Liver (tissue), 9 donors: ENCODE data around the gene LBP. TPM values are rescaled to one million over a fixed set of nuclear protein-coding genes. Genes with fewer than 3 reads are reported as not detected.

Source experiments
- DNase-seq: peaks from one replicate; pipeline ENCODE4 v3.0.0-alpha.2; 2017; ENCODE audit warnings: low spot score
- H3K27ac ChIP-seq, 2 donors: one replicate each; pipeline ENCODE4 v1.7.0; 2013; ENCODE audit warnings: inconsistent platforms in 2 of 2, low read length in 2 of 2, control low read depth in 1 of 2, low read depth in 1 of 2, mild to moderate bottlenecking in 1 of 2
- H3K27me3 ChIP-seq, 4 donors: one replicate each; pipeline versions ENCODE4 v1.6.1 to v1.7.0; 2013; ENCODE audit warnings: low read length in 3 of 4, inconsistent platforms in 1 of 4, mild to moderate bottlenecking in 1 of 4, moderate library complexity in 1 of 4; ENCODE audit not compliant: control insufficient read depth in 4 of 4, insufficient read depth in 4 of 4
- H3K36me3 ChIP-seq, 4 donors: one replicate each; pipeline versions ENCODE4 v1.6.1 to v1.7.0; 2013; ENCODE audit warnings: low read length in 3 of 4, mild to moderate bottlenecking in 3 of 4, low read depth in 1 of 4, moderate library complexity in 1 of 4; ENCODE audit not compliant: control insufficient read depth in 4 of 4, insufficient read depth in 3 of 4
- H3K4me1 ChIP-seq, 4 donors: one replicate each; pipeline versions ENCODE4 v1.6.1 to v1.7.0; 2013; ENCODE audit warnings: low read length in 3 of 4, mild to moderate bottlenecking in 3 of 4, moderate library complexity in 1 of 4; ENCODE audit not compliant: control insufficient read depth in 4 of 4, insufficient read depth in 4 of 4
- H3K4me3 ChIP-seq, 3 donors: one replicate each; pipeline versions ENCODE4 v1.6.1 to v1.7.0; 2013; ENCODE audit warnings: low read length in 3 of 3, control low read depth in 1 of 3, low read depth in 1 of 3, mild to moderate bottlenecking in 1 of 3
- H3K9ac ChIP-seq, 2 donors: one replicate each; pipeline ENCODE4 v1.7.0; 2013; ENCODE audit warnings: low read length in 2 of 2, mild to moderate bottlenecking in 2 of 2, moderate library complexity in 2 of 2, control low read depth in 1 of 2, low read depth in 1 of 2
- H3K9me3 ChIP-seq, 4 donors: one replicate each; pipeline versions ENCODE4 v1.6.1 to v1.7.0; 2013; ENCODE audit warnings: low read length in 3 of 4; ENCODE audit not compliant: control insufficient read depth in 4 of 4
- EGR1 ChIP-seq, 2 donors: IDR thresholded peaks; 2 replicates each; pipeline ENCODE4 v1.6.1; 2016 to 2018; ENCODE audit warnings: antibody characterized with exemption in 2 of 2, low read depth in 2 of 2
- FOXA1 ChIP-seq: IDR thresholded peaks from 2 replicates; pipeline ENCODE4 v1.6.1; 2016; ENCODE audit warnings: antibody characterized with exemption
- FOXA2 ChIP-seq: IDR thresholded peaks from 2 replicates; pipeline ENCODE4 v1.6.1; 2016; ENCODE audit warnings: antibody characterized with exemption
- GABPA ChIP-seq, 2 donors: IDR thresholded peaks in 1 of 2; conservative IDR thresholded peaks in 1 of 2; 2 replicates each; pipeline ENCODE4 v1.6.1; 2016; ENCODE audit warnings: antibody characterized with exemption in 2 of 2, mild to moderate bottlenecking in 1 of 2, moderate library complexity in 1 of 2
- HNF4A ChIP-seq, 2 donors: conservative IDR thresholded peaks; 2 replicates each; pipeline ENCODE4 v1.6.1; 2016; ENCODE audit warnings: antibody characterized with exemption in 2 of 2, mild to moderate bottlenecking in 2 of 2
- HNF4G ChIP-seq: IDR thresholded peaks from 2 replicates; pipeline ENCODE4 v1.6.1; 2016; ENCODE audit warnings: antibody characterized with exemption
- JUND ChIP-seq, 2 donors: IDR thresholded peaks; 2 replicates each; pipeline ENCODE4 v1.6.1; 2016; ENCODE audit warnings: antibody characterized with exemption in 2 of 2
- NR2F2 ChIP-seq: IDR thresholded peaks from 2 replicates; pipeline ENCODE4 v1.6.1; 2016; ENCODE audit warnings: antibody characterized with exemption
- RAD21 ChIP-seq, 2 donors: IDR thresholded peaks; 2 replicates each; pipeline ENCODE4 v1.6.1; 2016; ENCODE audit warnings: antibody characterized with exemption in 2 of 2, mild to moderate bottlenecking in 2 of 2
- RXRA ChIP-seq, 2 donors: IDR thresholded peaks; 2 replicates each; pipeline ENCODE4 v1.6.1; 2017 to 2018; ENCODE audit warnings: antibody characterized with exemption in 2 of 2, mild to moderate bottlenecking in 1 of 2
- SP1 ChIP-seq: IDR thresholded peaks from 2 replicates; pipeline ENCODE4 v1.6.1; 2018; ENCODE audit warnings: antibody characterized with exemption, mild to moderate bottlenecking
- YY1 ChIP-seq: IDR thresholded peaks from 2 replicates; pipeline ENCODE4 v1.6.1; 2016; ENCODE audit warnings: antibody characterized with exemption, mild to moderate bottlenecking
- WGBS: extraction: QIAGEN DNeasy Blood & Tissue Kit; methylation state at CpG from one replicate; pipeline ENCODE4 v1.1.7; 2013; 5-methylcytosine and 5-hydroxymethylcytosine counted together
- polyA plus RNA-seq, 2 donors: library from polyadenylated mRNA; stranded (reverse) in 1 of 2; unstranded in 1 of 2; fragments of 200-250 nt in 1 of 2; fragments of >200 nt in 1 of 2; fragmentation: Nextera tagmentation in 1 of 2; extraction: Ambion mirVana in 1 of 2; gene quantifications; one replicate each; pipeline versions ENCODE4 v1.2.1 to v1.2.3, GENCODE V29; 2013 to 2015
- total RNA-seq, 2 donors: library from RNA; depleted of rRNA; stranded (reverse); fragments of >200 nt; gene quantifications; one replicate each; pipeline ENCODE4 v1.2.3, GENCODE V29; 2014
- TF ChIP-seq, protein P1 (sequence below): IDR thresholded peaks from 2 replicates; pipeline ENCODE4 v1.6.1; 2016; ENCODE audit warnings: antibody characterized with exemption
- TF ChIP-seq, protein P2 (sequence below): IDR thresholded peaks from 2 replicates; pipeline ENCODE4 v1.6.1; 2016; ENCODE audit warnings: antibody characterized with exemption
- TF ChIP-seq, protein P3 (sequence below): IDR thresholded peaks from 2 replicates; pipeline ENCODE4 v1.6.1; 2016; ENCODE audit warnings: antibody characterized with exemption
- TF ChIP-seq, protein P4 (sequence below): fragments of 150-350 bp; IDR thresholded peaks from 2 replicates; pipeline ENCODE4 v1.5.1; 2017; ENCODE audit warnings: improper control_type of control experiment, low read depth, low read length; ENCODE audit not compliant: missing input control
- TF ChIP-seq, protein P5 (sequence below): IDR thresholded peaks from 2 replicates; pipeline ENCODE4 v1.6.1; 2016; ENCODE audit warnings: antibody characterized with exemption, mild to moderate bottlenecking
- donor health status: healthy.
- donor health status: healthy.
- donor health status: healthy.
- donor health status: healthy.
- donor health status: healthy.

The LBP gene
- total and polyA plus RNA-seq, 4 donors = 561 to 1,485 (median 1,083) TPM

DNA sequence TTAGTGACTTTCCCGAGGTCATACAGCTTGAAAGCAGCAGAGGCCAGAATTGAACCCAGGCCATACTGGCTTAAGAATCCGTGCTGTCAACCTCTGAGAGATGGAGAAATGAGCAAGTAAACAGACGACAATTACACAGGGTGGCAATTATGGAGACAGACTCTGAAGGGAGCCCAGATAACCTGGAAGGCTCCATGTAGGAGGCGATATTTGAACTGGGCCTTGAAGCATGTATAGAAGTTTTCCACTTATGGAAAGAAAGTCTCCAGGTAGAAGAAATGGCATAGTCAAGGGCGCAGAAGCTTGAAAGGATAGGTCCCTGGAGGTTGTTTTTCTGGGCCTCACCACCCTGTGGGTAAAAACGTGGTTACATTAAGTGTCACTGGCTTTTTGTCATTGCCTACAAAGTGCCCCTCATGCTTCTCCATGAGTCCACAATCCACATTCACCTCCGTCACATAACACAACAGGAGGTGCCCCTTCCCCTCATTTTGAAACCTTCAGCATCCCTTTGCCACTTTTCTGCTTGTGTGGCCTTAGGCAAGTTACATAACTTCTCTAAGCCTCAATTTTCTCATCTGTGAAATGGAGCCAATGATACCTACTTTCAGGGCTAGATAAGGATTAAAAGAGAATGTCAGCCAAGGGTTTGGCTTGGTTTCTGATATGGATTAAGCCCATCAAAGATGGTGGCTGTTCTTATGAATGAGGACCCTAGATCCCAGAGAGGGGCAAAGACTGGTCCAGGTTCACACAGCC, 48.2 kb upstream of the LBP start:
- Histone ChIP-seq H3K4me3 (no peak overlapping the region), H3K4me1 (peaks cover 0 to 14% (median 7%) of the 10 kb centered on the region in 4 donors), H3K9me3 (no peaks in the 10 kb centered on the region), H3K36me3 (no peaks in the 10 kb centered on the region), H3K9ac (no peak overlapping the region), H3K27ac (peak overlapping the region; percentile 52 to 72), H3K27me3 (no peaks in the 10 kb centered on the region)
- no peak for DNase-seq
- TF ChIP-seq, protein P1, sequence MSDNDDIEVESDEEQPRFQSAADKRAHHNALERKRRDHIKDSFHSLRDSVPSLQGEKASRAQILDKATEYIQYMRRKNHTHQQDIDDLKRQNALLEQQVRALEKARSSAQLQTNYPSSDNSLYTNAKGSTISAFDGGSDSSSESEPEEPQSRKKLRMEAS = no peak
- TF ChIP-seq FOXA2 (no peak), HNF4A (conservative IDR thresholded peaks at IDR 0.05) (no peak), NR2F2 (no peak), GABPA (IDR thresholded peaks at IDR 0.05 in 1 of 2, conservative IDR thresholded peaks at IDR 0.05 in 1 of 2) (no peak), EGR1 (IDR thresholded peaks at IDR 0.05; ENCODE audit: low read depth in 2 of 2) (no peak), FOXA1 (no peak), JUND (IDR thresholded peaks at IDR 0.05) (no peak), RAD21 (IDR thresholded peaks at IDR 0.05) (no peak), HNF4G (no peak), YY1 (no peak), RXRA (IDR thresholded peaks at IDR 0.05) (no peak), SP1 (no peak)
- TF ChIP-seq, protein P2, sequence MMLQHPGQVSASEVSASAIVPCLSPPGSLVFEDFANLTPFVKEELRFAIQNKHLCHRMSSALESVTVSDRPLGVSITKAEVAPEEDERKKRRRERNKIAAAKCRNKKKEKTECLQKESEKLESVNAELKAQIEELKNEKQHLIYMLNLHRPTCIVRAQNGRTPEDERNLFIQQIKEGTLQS = no peak
- TF ChIP-seq, protein P3, sequence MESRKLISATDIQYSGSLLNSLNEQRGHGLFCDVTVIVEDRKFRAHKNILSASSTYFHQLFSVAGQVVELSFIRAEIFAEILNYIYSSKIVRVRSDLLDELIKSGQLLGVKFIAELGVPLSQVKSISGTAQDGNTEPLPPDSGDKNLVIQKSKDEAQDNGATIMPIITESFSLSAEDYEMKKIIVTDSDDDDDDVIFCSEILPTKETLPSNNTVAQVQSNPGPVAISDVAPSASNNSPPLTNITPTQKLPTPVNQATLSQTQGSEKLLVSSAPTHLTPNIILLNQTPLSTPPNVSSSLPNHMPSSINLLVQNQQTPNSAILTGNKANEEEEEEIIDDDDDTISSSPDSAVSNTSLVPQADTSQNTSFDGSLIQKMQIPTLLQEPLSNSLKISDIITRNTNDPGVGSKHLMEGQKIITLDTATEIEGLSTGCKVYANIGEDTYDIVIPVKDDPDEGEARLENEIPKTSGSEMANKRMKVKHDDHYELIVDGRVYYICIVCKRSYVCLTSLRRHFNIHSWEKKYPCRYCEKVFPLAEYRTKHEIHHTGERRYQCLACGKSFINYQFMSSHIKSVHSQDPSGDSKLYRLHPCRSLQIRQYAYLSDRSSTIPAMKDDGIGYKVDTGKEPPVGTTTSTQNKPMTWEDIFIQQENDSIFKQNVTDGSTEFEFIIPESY = no peak
- TF ChIP-seq, protein P4, sequence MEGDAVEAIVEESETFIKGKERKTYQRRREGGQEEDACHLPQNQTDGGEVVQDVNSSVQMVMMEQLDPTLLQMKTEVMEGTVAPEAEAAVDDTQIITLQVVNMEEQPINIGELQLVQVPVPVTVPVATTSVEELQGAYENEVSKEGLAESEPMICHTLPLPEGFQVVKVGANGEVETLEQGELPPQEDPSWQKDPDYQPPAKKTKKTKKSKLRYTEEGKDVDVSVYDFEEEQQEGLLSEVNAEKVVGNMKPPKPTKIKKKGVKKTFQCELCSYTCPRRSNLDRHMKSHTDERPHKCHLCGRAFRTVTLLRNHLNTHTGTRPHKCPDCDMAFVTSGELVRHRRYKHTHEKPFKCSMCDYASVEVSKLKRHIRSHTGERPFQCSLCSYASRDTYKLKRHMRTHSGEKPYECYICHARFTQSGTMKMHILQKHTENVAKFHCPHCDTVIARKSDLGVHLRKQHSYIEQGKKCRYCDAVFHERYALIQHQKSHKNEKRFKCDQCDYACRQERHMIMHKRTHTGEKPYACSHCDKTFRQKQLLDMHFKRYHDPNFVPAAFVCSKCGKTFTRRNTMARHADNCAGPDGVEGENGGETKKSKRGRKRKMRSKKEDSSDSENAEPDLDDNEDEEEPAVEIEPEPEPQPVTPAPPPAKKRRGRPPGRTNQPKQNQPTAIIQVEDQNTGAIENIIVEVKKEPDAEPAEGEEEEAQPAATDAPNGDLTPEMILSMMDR = no peak
- 94% methylated on average over 7 of the region's 7 CpGs for WGBS

DNA sequence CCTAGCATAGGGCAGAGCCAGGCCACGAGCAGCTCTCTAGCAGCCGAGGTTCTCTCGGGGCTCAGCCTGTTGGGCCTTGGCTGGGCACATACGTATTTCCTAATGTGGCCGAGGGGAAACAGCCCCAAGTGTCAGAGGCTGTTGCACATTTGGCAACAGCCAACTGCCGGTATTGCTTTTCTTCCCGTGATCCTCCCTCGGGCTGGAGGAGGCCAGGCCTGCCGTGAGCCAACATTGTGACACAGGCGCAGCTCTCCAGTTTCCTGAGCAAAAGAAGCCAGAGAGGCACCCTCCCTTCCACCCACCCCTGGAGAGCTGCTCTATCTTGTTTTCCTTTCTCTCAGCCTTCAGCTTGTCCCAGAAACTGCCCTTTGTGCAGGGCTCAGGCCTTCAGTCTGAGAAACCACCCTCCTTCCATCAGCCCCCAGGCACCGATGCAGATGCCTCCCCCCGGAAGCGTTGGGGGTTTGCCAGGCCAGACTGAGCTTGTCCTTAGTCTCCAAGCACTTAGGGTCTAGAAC, 47.5 kb upstream of the LBP start:
- Histone ChIP-seq H3K4me3 (no peak overlapping the region), H3K36me3 (no peaks in the 10 kb centered on the region), H3K9me3 (no peaks in the 10 kb centered on the region), H3K4me1 (peaks cover 0 to 11% (median under 1%) of the 10 kb centered on the region in 4 donors), H3K9ac (no peak overlapping the region), H3K27ac (peak overlapping the region; percentile 52 to 72), H3K27me3 (no peaks in the 10 kb centered on the region)
- no peak for DNase-seq
- WGBS = 50% methylated on average over 13 of the region's 13 CpGs
- no peak for TF ChIP-seq YY1
- TF ChIP-seq HNF4A (conservative IDR thresholded peaks at IDR 0.05) = peak in 1 of 2 donors; percentile 47
- TF ChIP-seq, protein P4 = no peak
- TF ChIP-seq SP1 = peak; percentile 28
- no peak for TF ChIP-seq EGR1 (IDR thresholded peaks at IDR 0.05; ENCODE audit: low read depth in 2 of 2)
- TF ChIP-seq GABPA (IDR thresholded peaks at IDR 0.05 in 1 of 2, conservative IDR thresholded peaks at IDR 0.05 in 1 of 2) = peak in 1 of 2 donors; percentile 21
- TF ChIP-seq JUND (IDR thresholded peaks at IDR 0.05) = peak in 1 of 2 donors; percentile 12
- TF ChIP-seq RXRA (IDR thresholded peaks at IDR 0.05) = peak in 1 of 2 donors; percentile 71
- TF ChIP-seq, protein P3 = no peak
- peak in 1 of 2 donors; percentile 16 for TF ChIP-seq RAD21 (IDR thresholded peaks at IDR 0.05)
- TF ChIP-seq, protein P5, sequence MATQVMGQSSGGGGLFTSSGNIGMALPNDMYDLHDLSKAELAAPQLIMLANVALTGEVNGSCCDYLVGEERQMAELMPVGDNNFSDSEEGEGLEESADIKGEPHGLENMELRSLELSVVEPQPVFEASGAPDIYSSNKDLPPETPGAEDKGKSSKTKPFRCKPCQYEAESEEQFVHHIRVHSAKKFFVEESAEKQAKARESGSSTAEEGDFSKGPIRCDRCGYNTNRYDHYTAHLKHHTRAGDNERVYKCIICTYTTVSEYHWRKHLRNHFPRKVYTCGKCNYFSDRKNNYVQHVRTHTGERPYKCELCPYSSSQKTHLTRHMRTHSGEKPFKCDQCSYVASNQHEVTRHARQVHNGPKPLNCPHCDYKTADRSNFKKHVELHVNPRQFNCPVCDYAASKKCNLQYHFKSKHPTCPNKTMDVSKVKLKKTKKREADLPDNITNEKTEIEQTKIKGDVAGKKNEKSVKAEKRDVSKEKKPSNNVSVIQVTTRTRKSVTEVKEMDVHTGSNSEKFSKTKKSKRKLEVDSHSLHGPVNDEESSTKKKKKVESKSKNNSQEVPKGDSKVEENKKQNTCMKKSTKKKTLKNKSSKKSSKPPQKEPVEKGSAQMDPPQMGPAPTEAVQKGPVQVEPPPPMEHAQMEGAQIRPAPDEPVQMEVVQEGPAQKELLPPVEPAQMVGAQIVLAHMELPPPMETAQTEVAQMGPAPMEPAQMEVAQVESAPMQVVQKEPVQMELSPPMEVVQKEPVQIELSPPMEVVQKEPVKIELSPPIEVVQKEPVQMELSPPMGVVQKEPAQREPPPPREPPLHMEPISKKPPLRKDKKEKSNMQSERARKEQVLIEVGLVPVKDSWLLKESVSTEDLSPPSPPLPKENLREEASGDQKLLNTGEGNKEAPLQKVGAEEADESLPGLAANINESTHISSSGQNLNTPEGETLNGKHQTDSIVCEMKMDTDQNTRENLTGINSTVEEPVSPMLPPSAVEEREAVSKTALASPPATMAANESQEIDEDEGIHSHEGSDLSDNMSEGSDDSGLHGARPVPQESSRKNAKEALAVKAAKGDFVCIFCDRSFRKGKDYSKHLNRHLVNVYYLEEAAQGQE = peak; percentile 38
- peak; percentile 42 for TF ChIP-seq NR2F2
